Ectodermal cell (in vitro differentiated cells): ENCODE measurements around the gene PLXNC1.
A peak's percentile ranks its signal among the peaks of the same experiment; 100 is the strongest.

ENCODE experiments used
- H3K27ac ChIP-seq: 2 replicates; pipeline ENCODE4 v1.7.0; 2013; ENCODE audit warnings: mild to moderate bottlenecking, low read depth, low read length; ENCODE audit not compliant: insufficient read depth, poor library complexity, severe bottlenecking
- H3K27me3 ChIP-seq: 2 replicates; pipeline ENCODE4 v1.7.0; 2013; ENCODE audit warnings: mild to moderate bottlenecking, low read length; ENCODE audit not compliant: insufficient read depth, control insufficient read depth, poor library complexity, severe bottlenecking
- H3K36me3 ChIP-seq: one replicate; pipeline ENCODE4 v1.7.0; 2013; ENCODE audit warnings: low read length; ENCODE audit not compliant: control insufficient read depth, insufficient read depth
- H3K4me1 ChIP-seq: one replicate; pipeline ENCODE4 v1.7.0; 2013; ENCODE audit warnings: low read length; ENCODE audit not compliant: control insufficient read depth, insufficient read depth
- H3K4me3 ChIP-seq: 2 replicates; pipeline ENCODE4 v1.7.0; 2013; ENCODE audit warnings: low read depth, low read length, control low read depth; ENCODE audit not compliant: insufficient read depth
- H3K9me3 ChIP-seq: 2 replicates; pipeline ENCODE4 v1.7.0; 2013; ENCODE audit warnings: mild to moderate bottlenecking, low read length, moderate library complexity; ENCODE audit not compliant: control insufficient read depth
- WGBS, 2 experiments: methylation state at CpG; one replicate each; pipeline ENCODE4 v1.1.7; 2013; ENCODE audit warnings: missing lambda C conversion rate in 2 of 2; 5-methylcytosine and 5-hydroxymethylcytosine counted together

PLXNC1 gene

GRCh38 chr12:94247246-94247645, 98.9 kb downstream of the PLXNC1 start:
- Histone ChIP-seq H3K4me3 (no peak overlapping the region), H3K27ac (peak overlapping the region; percentile 66), H3K36me3 (no peaks in the 10 kb centered on the region), H3K27me3 (no peaks in the 10 kb centered on the region), H3K4me1 (peaks cover 25% of the 10 kb centered on the region), H3K9me3 (no peaks in the 10 kb centered on the region)
- WGBS, 2 experiments = 2 to 3% methylated on average over 2 of the region's 2 CpGs

- Histone ChIP-seq H3K27me3 (no peaks in the 10 kb centered on the region), H3K36me3 (no peaks in the 10 kb centered on the region), H3K4me3 (no peak overlapping the region), H3K27ac (no peak overlapping the region), H3K9me3 (no peaks in the 10 kb centered on the region), H3K4me1 (peaks cover 25% of the 10 kb centered on the region)
- 92% methylated on average over 7 of the region's 7 CpGs for WGBS, 2 experiments
Observed at GRCh38 chr12:94248582-94248981, 100.2 kb downstream of the PLXNC1 start.

GRCh38 chr12:94250130-94250529, 101.8 kb downstream of the PLXNC1 start:
- Histone ChIP-seq H3K4me1 (peaks cover 32% of the 10 kb centered on the region), H3K27me3 (no peaks in the 10 kb centered on the region), H3K27ac (no peak overlapping the region), H3K4me3 (no peak overlapping the region), H3K36me3 (no peaks in the 10 kb centered on the region), H3K9me3 (no peaks in the 10 kb centered on the region)
- 93 to 100% methylated on average over 3 to 4 of the region's 4 CpGs for WGBS, 2 experiments

GRCh38 chr12:94254270-94254669, 105.9 kb downstream of the PLXNC1 start:
- Histone ChIP-seq H3K9me3 (no peaks in the 10 kb centered on the region), H3K27ac (no peak overlapping the region), H3K4me1 (peaks cover 7% of the 10 kb centered on the region), H3K4me3 (no peak overlapping the region), H3K36me3 (no peaks in the 10 kb centered on the region), H3K27me3 (no peaks in the 10 kb centered on the region)
- 68 to 76% methylated on average over 4 of the region's 4 CpGs for WGBS, 2 experiments

GRCh38 chr12:94255006-94255405, 106.6 kb downstream of the PLXNC1 start:
- WGBS, 2 experiments = 86% methylated on average over 2 to 3 of the region's 3 CpGs
- no peaks in the 10 kb centered on the region for H3K27me3 ChIP-seq
- H3K27ac ChIP-seq = no peak overlapping the region
- peaks cover 7% of the 10 kb centered on the region for H3K4me1 ChIP-seq
- H3K9me3 ChIP-seq = no peaks in the 10 kb centered on the region
- no peaks in the 10 kb centered on the region for H3K36me3 ChIP-seq
- no peak overlapping the region for H3K4me3 ChIP-seq

GRCh38 chr12:94255428-94255827, 107.1 kb downstream of the PLXNC1 start:
- Histone ChIP-seq H3K4me3 (no peak overlapping the region), H3K27me3 (no peaks in the 10 kb centered on the region), H3K27ac (no peak overlapping the region), H3K4me1 (peaks cover 8% of the 10 kb centered on the region), H3K36me3 (no peaks in the 10 kb centered on the region), H3K9me3 (no peaks in the 10 kb centered on the region)

GRCh38 chr12:94258593-94258992, 110.2 kb downstream of the PLXNC1 start:
- H3K4me1 ChIP-seq = peaks cover 34% of the 10 kb centered on the region
- no peak overlapping the region for H3K4me3 ChIP-seq
- H3K27ac ChIP-seq = no peak overlapping the region
- H3K36me3 ChIP-seq = no peaks in the 10 kb centered on the region
- 93 to 99% methylated on average over 1 to 2 of the region's 2 CpGs for WGBS, 2 experiments
- no peaks in the 10 kb centered on the region for H3K27me3 ChIP-seq
- no peaks in the 10 kb centered on the region for H3K9me3 ChIP-seq

- Histone ChIP-seq H3K4me3 (no peak overlapping the region), H3K27me3 (no peaks in the 10 kb centered on the region), H3K36me3 (no peaks in the 10 kb centered on the region), H3K4me1 (peaks cover 39% of the 10 kb centered on the region), H3K9me3 (no peaks in the 10 kb centered on the region), H3K27ac (no peak overlapping the region)
- WGBS, 2 experiments = 80 to 100% methylated on average over 2 of the region's 3 CpGs
Observed at GRCh38 chr12:94260017-94260416, 111.6 kb downstream of the PLXNC1 start.

GRCh38 chr12:94260717-94261116, 112.3 kb downstream of the PLXNC1 start:
- no peak overlapping the region for H3K4me3 ChIP-seq
- H3K27me3 ChIP-seq = no peaks in the 10 kb centered on the region
- 44 to 51% methylated on average over 13 of the region's 13 CpGs for WGBS, 2 experiments
- peak overlapping the region; percentile 60 for H3K27ac ChIP-seq
- no peaks in the 10 kb centered on the region for H3K36me3 ChIP-seq
- peaks cover 39% of the 10 kb centered on the region for H3K4me1 ChIP-seq
- H3K9me3 ChIP-seq = no peaks in the 10 kb centered on the region

- Histone ChIP-seq H3K4me1 (peaks cover 39% of the 10 kb centered on the region), H3K9me3 (no peaks in the 10 kb centered on the region), H3K27me3 (no peaks in the 10 kb centered on the region), H3K4me3 (no peak overlapping the region), H3K36me3 (no peaks in the 10 kb centered on the region), H3K27ac (peak overlapping the region; percentile 60)
- WGBS, 2 experiments = 0 to 3% methylated on average over 2 of the region's 2 CpGs
Observed at GRCh38 chr12:94261119-94261518, 112.7 kb downstream of the PLXNC1 start.

- Histone ChIP-seq H3K36me3 (no peaks in the 10 kb centered on the region), H3K4me1 (peaks cover 39% of the 10 kb centered on the region), H3K4me3 (no peak overlapping the region), H3K27ac (no peak overlapping the region), H3K27me3 (no peaks in the 10 kb centered on the region), H3K9me3 (no peaks in the 10 kb centered on the region)
- 79 to 89% methylated on average over 3 of the region's 3 CpGs for WGBS, 2 experiments
Observed at GRCh38 chr12:94261786-94262185, 113.4 kb downstream of the PLXNC1 start.
